Tibial artery (tissue), 4 donors: ENCODE data around the gene SQOR.

Experiments
- DNase-seq, 2 donors: peaks; one replicate each; pipeline ENCODE4 v3.0.0-alpha.2; 2019
- H3K27ac ChIP-seq, 2 donors: fragments of 200-600 bp; sonication (generic) in 1 of 2; 1 replicate in 1 of 2; 2 replicates in 1 of 2; pipeline ENCODE4 v1.5.1; 2018 to 2019; ENCODE audit warnings: mild to moderate bottlenecking in 1 of 2
- H3K27me3 ChIP-seq, 2 donors: fragments of 200-600 bp; sonication (generic) in 1 of 2; one replicate each; pipeline versions ENCODE4 v1.5.1 to v1.6.0; 2016 to 2019
- H3K36me3 ChIP-seq, 3 donors: fragments of 200-600 bp; sonication (generic) in 2 of 3; one replicate each; pipeline ENCODE4 v1.5.1; 2016 to 2019; ENCODE audit warnings: mild to moderate bottlenecking in 2 of 3
- H3K4me1 ChIP-seq, 4 donors: fragments of 200-600 bp; sonication (generic) in 2 of 4; 1 replicate in 3 of 4; 2 replicates in 1 of 4; pipeline ENCODE4 v1.5.1; 2016 to 2019
- H3K4me3 ChIP-seq, 2 donors: fragments of 200-600 bp; sonication (generic) in 1 of 2; 1 replicate in 1 of 2; 2 replicates in 1 of 2; pipeline ENCODE4 v1.5.1; 2018 to 2019; ENCODE audit warnings: mild to moderate bottlenecking in 2 of 2
- H3K9me3 ChIP-seq, 3 donors: fragments of 200-600 bp; sonication (generic) in 1 of 3; one replicate each; pipeline ENCODE4 v1.5.1; 2016 to 2019
- CTCF ChIP-seq, 2 experiments: fragments of 200-600 bp in 1 of 2; fragments of 450-650 bp in 1 of 2; IDR thresholded peaks; one replicate each; pipeline ENCODE4 v1.5.1; 2017 to 2019; ENCODE audit warnings: antibody characterized with exemption in 2 of 2, mild to moderate bottlenecking in 1 of 2, moderate library complexity in 1 of 2
- intact Hi-C: fragments of 100-400 bp; cut with DNase I; formaldehyde crosslinking; loops from one replicate; pipeline ENCODE4 v1.15.0; 2023; ENCODE audit warnings: low total_unique reads

The SQOR gene

GRCh38 chr15:45729141-45729540 lies 94.3 kb downstream of the SQOR start:
- Histone ChIP-seq H3K4me1 (peaks cover 0 to 11% (median 7%) of the 10 kb centered on the region in 4 donors), H3K27me3 (peaks cover 0 to 8% of the 10 kb centered on the region in 2 donors), H3K27ac (no peak overlapping the region)

GRCh38 chr15:45731343-45731742 lies 96.5 kb downstream of the SQOR start:
- intact Hi-C loops, result no loop called here
- TF ChIP-seq CTCF (IDR thresholded peaks at IDR 0.05), result no peak
- no peak overlapping the region for H3K4me3 ChIP-seq
- H3K9me3 ChIP-seq, result no peaks in the 10 kb centered on the region
- no peak overlapping the region for H3K27ac ChIP-seq
- peaks cover 0 to 11% (median 7%) of the 10 kb centered on the region in 4 donors for H3K4me1 ChIP-seq
- no peaks in the 10 kb centered on the region for H3K36me3 ChIP-seq
- no peak for DNase-seq
- peaks cover 0 to 8% of the 10 kb centered on the region in 2 donors for H3K27me3 ChIP-seq

More at GRCh38 chr15:45729141-45729540, 94.3 kb downstream of the SQOR start:
- Histone ChIP-seq H3K4me3 (no peak overlapping the region), H3K9me3 (no peaks in the 10 kb centered on the region), H3K36me3 (no peaks in the 10 kb centered on the region)
- no peak for TF ChIP-seq CTCF (IDR thresholded peaks at IDR 0.05)
- intact Hi-C loops, result no loop called here
- DNase-seq, result no peak

GRCh38 chr15:45732662-45733061 lies 97.8 kb downstream of the SQOR start:
- TF ChIP-seq CTCF (IDR thresholded peaks at IDR 0.05), result no peak
- intact Hi-C loops, result no loop called here
- Histone ChIP-seq H3K27ac (no peak overlapping the region), H3K9me3 (no peaks in the 10 kb centered on the region), H3K4me1 (peaks cover 0 to 11% (median 7%) of the 10 kb centered on the region in 4 donors), H3K27me3 (peaks cover 0 to 8% of the 10 kb centered on the region in 2 donors), H3K36me3 (no peaks in the 10 kb centered on the region), H3K4me3 (no peak overlapping the region)
- no peak for DNase-seq

GRCh38 chr15:45734260-45734711 lies 99.5 kb downstream of the SQOR start:
- H3K9me3 ChIP-seq, result no peaks in the 10 kb centered on the region
- H3K4me3 ChIP-seq, result no peak overlapping the region
- TF ChIP-seq CTCF (IDR thresholded peaks at IDR 0.05), result no peak
- no peaks in the 10 kb centered on the region for H3K36me3 ChIP-seq
- peaks cover 0 to 8% of the 10 kb centered on the region in 2 donors for H3K27me3 ChIP-seq
- no peak for DNase-seq
- peaks cover 0 to 11% (median 7%) of the 10 kb centered on the region in 4 donors for H3K4me1 ChIP-seq
- intact Hi-C loops, result no loop called here
- no peak overlapping the region for H3K27ac ChIP-seq
